Measurements from ENCODE around the gene GPD2. TPM values are rescaled to one million over a fixed set of nuclear protein-coding genes. Genes with fewer than 3 reads are reported as not detected.

The GPD2 gene
- 17.2 TPM for total RNA-seq

DNA sequence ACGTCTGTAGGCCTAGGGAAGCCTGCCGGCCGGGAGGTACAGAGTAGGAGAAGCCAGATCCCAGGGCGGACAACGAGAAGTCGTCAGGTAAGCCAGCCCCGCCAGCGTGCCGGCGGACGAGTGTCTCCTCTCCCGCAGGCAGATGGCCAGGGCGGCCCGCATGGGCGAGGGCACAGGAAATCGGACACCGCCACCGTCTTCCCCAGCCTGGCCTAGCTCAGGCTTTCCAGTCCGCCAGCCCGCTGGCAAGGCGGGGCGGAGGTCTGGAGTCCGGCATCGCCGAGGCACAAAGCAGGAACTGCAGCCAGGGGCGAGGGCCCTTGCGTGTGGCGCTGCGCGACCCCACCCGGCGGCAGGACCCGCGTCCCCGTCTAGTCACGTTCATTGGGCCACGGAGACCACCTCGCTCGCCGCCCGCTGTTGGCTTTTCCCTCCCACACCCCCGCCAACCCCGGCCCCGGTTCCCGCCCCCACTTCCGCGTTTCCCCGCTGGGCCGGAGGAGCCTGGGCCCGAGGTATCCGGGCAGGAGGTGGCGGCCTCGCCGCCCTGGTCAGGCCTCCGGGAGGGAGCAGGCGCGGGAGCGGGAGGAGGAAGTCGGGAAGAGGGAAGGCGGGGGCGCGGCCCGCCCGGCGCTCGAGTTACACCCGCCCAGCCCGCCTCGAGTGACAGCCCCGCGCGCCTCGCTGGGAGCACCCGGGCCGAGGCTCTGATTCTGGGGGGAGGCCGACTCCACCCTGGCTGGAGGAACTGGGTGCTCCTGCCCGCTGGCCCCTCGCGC lies at the start of gene GPD2:
Gene GPD2, plus strand, starts transcription at position 662 of the 779 bp plus-strand sequence. CDS start 39,727 bp downstream, outside the sequence.
- Histone ChIP-seq H3K27me3 (ENCODE audit: control insufficient read depth in 3 of 3, insufficient read depth in 3 of 3, low read length in 3 of 3) (no peaks in the 10 kb centered on the region), H3K4me3 (ENCODE audit: low read length in 3 of 3) (peak within 1 kb of the TSS; percentile 85 to 91 (median 90)), H3K9me3 (ENCODE audit: control insufficient read depth in 3 of 3, low read length in 3 of 3) (no peaks in the 10 kb centered on the region), H3K4me1 (ENCODE audit: control insufficient read depth in 3 of 3, insufficient read depth in 3 of 3, low read length in 3 of 3) (peaks cover 25 to 32% (median 29%) of the 10 kb centered on the region in 3 donors), H3K36me3 (ENCODE audit: control insufficient read depth in 3 of 3, insufficient read depth in 3 of 3, low read length in 3 of 3) (no peaks in the 10 kb centered on the region), H3K9ac (ENCODE audit: low read depth in 1 of 3, low read length in 3 of 3) (peak within 1 kb of the TSS; percentile 92 to 94 (median 94)), H3K27ac (ENCODE audit: low read depth, low read length) (peak within 1 kb of the TSS; percentile 96)

DNA sequence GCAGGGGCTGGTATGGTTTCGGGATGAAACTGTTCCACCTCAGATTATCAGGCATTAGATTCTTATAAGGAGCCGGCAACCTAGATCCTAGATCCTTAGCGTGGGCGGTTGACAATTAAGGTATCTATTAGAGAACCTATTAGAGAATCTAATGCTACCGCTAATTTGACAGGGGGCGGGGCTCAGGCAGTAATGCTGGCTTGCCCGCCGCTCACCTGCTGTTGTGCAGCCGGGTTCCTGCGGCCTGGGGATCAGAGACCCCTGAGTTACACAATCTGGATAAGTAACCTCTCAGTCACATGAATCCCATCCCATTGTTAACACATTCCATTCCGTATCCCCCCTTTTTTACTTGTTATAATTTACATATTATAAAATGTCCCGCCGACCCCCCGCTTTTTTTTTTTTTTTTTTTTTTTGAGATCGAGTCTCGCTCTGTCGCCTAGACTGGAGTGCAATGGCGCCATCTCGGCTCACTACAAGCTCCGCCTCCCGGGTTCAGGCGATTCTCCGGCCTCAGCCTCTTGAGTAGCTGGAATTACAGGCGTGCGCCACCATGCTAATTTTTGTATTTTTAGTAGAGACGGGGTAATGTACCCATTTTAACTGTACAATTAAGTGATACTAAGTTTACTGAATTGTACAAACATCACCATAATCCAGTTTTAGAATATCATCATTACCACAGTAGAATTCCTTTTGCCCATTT lies 42.0 kb upstream of the GPD2 start:
- Histone ChIP-seq H3K4me3 (ENCODE audit: low read length in 3 of 3) (no peak overlapping the region), H3K9ac (ENCODE audit: low read depth in 1 of 3, low read length in 3 of 3) (no peak overlapping the region), H3K9me3 (ENCODE audit: control insufficient read depth in 3 of 3, low read length in 3 of 3) (no peaks in the 10 kb centered on the region), H3K27me3 (ENCODE audit: control insufficient read depth in 3 of 3, insufficient read depth in 3 of 3, low read length in 3 of 3) (no peaks in the 10 kb centered on the region), H3K36me3 (ENCODE audit: control insufficient read depth in 3 of 3, insufficient read depth in 3 of 3, low read length in 3 of 3) (no peaks in the 10 kb centered on the region), H3K4me1 (ENCODE audit: control insufficient read depth in 3 of 3, insufficient read depth in 3 of 3, low read length in 3 of 3) (no peaks in the 10 kb centered on the region), H3K27ac (ENCODE audit: low read depth, low read length) (no peak overlapping the region)

DNA sequence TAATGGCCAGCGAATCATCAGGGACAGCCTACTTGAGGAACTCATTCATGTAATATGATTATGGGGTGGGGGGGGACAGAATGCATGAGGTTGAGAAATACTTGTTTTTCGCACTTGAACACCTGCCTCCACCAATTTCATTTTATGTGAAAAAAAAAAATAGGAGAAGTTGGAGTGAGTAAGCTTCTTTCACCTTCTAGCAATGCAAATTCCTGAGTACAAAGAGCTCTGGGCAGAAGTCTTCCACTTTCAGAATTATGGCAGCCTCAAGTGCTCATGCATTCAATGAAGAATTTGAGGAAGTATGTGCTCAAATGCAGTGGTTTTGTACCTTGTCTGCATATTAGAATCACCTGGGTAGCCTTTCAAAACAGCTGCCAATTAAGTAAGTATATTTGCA lies 40.1 kb upstream of the GPD2 start:
- Histone ChIP-seq H3K4me1 (ENCODE audit: control insufficient read depth in 3 of 3, insufficient read depth in 3 of 3, low read length in 3 of 3) (peaks cover 4 to 10% (median 7%) of the 10 kb centered on the region in 3 donors), H3K27ac (ENCODE audit: low read depth, low read length) (no peak overlapping the region), H3K4me3 (ENCODE audit: low read length in 3 of 3) (no peak overlapping the region), H3K9ac (ENCODE audit: low read depth in 1 of 3, low read length in 3 of 3) (no peak overlapping the region), H3K36me3 (ENCODE audit: control insufficient read depth in 3 of 3, insufficient read depth in 3 of 3, low read length in 3 of 3) (no peaks in the 10 kb centered on the region), H3K27me3 (ENCODE audit: control insufficient read depth in 3 of 3, insufficient read depth in 3 of 3, low read length in 3 of 3) (no peaks in the 10 kb centered on the region), H3K9me3 (ENCODE audit: control insufficient read depth in 3 of 3, low read length in 3 of 3) (no peaks in the 10 kb centered on the region)

DNA sequence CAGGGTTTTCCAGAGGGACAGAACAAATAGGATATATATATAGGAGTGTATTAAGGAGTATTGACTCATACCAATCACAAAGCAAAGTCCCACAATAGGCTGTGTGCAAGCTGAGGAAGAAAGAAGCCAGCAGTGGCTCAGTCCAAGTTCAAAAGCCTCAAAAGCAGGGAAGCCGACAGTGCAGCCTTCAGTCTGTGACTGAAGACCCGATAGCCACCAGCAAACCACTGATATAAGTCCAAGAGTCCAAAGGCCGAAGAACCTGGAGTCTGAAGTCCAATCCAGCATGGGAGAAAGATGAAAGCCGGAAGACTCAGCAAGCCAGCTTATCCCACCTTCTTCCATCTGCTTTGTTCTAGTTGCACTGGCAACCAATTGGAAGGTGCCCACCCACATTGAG lies 39.0 kb upstream of the GPD2 start:
- Histone ChIP-seq H3K36me3 (ENCODE audit: control insufficient read depth in 3 of 3, insufficient read depth in 3 of 3, low read length in 3 of 3) (no peaks in the 10 kb centered on the region), H3K9ac (ENCODE audit: low read depth in 1 of 3, low read length in 3 of 3) (no peak overlapping the region), H3K9me3 (ENCODE audit: control insufficient read depth in 3 of 3, low read length in 3 of 3) (no peaks in the 10 kb centered on the region), H3K27ac (ENCODE audit: low read depth, low read length) (no peak overlapping the region), H3K27me3 (ENCODE audit: control insufficient read depth in 3 of 3, insufficient read depth in 3 of 3, low read length in 3 of 3) (no peaks in the 10 kb centered on the region), H3K4me1 (ENCODE audit: control insufficient read depth in 3 of 3, insufficient read depth in 3 of 3, low read length in 3 of 3) (peaks cover 4 to 10% (median 7%) of the 10 kb centered on the region in 3 donors), H3K4me3 (ENCODE audit: low read length in 3 of 3) (no peak overlapping the region)

DNA sequence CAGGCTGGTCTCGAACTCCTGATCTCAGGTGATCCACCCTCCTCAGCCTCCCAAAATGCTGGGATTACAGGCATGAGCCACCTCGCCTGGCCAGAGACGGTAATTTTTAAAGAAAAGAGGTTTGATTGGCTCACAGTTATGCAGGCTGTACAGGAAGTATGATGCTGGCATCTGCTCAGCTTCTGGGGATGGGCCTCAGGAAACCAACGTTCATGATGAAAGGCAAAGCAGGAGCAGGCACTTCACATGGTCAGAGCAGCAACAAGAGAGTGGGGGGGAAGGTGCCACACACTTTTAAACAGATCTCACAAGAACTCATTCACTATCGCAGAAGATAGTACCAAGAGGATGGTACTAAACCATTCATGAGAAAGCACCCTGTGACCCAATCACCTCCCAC lies 38.0 kb upstream of the GPD2 start:
- Histone ChIP-seq H3K27ac (ENCODE audit: low read depth, low read length) (no peak overlapping the region), H3K9ac (ENCODE audit: low read depth in 1 of 3, low read length in 3 of 3) (no peak overlapping the region), H3K36me3 (ENCODE audit: control insufficient read depth in 3 of 3, insufficient read depth in 3 of 3, low read length in 3 of 3) (no peaks in the 10 kb centered on the region), H3K4me1 (ENCODE audit: control insufficient read depth in 3 of 3, insufficient read depth in 3 of 3, low read length in 3 of 3) (peaks cover 4 to 10% (median 7%) of the 10 kb centered on the region in 3 donors), H3K27me3 (ENCODE audit: control insufficient read depth in 3 of 3, insufficient read depth in 3 of 3, low read length in 3 of 3) (no peaks in the 10 kb centered on the region), H3K4me3 (ENCODE audit: low read length in 3 of 3) (no peak overlapping the region), H3K9me3 (ENCODE audit: control insufficient read depth in 3 of 3, low read length in 3 of 3) (no peaks in the 10 kb centered on the region)

DNA sequence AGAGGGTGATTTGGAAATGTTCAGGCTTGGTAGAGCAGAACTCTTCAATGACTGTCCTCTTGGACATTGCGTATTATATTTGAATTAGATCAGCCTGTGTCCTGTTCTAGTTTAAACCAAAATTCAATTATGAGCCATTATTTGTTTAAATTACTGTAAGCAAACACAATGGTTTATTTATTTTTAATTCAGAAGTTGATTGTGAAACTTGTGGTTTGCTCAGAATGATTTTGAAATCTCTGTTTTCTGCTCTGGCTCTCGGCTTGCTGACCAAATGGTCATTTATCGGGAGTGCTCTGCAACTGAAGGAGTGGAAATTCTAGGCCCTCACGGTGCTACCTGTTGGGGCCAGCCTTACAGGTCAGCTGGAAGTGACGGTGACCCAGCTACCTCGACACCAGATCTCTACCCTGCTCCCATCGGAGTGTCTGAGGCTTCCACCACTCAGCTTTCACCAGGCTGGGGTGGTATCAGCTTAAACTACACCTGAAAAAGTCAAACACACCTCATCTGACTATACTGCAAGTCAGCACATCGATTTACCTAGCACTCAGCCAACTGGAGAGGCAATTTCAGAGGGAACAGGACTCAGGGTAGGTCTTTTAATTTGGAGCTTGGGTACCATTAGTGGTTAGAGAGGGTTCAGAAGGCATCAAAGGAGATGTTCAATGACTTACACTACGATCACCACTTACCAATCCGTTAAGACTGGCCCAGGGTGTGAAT lies 36.8 kb upstream of the GPD2 start:
- Histone ChIP-seq H3K36me3 (ENCODE audit: control insufficient read depth in 3 of 3, insufficient read depth in 3 of 3, low read length in 3 of 3) (no peaks in the 10 kb centered on the region), H3K27ac (ENCODE audit: low read depth, low read length) (peak overlapping the region; percentile 93), H3K4me1 (ENCODE audit: control insufficient read depth in 3 of 3, insufficient read depth in 3 of 3, low read length in 3 of 3) (peaks cover 4 to 10% (median 7%) of the 10 kb centered on the region in 3 donors), H3K9ac (ENCODE audit: low read depth in 1 of 3, low read length in 3 of 3) (peak overlapping the region; percentile 87 to 90 (median 89)), H3K4me3 (ENCODE audit: low read length in 3 of 3) (peak overlapping the region; percentile 83 to 96 (median 87)), H3K27me3 (ENCODE audit: control insufficient read depth in 3 of 3, insufficient read depth in 3 of 3, low read length in 3 of 3) (no peaks in the 10 kb centered on the region), H3K9me3 (ENCODE audit: control insufficient read depth in 3 of 3, low read length in 3 of 3) (no peaks in the 10 kb centered on the region)

DNA sequence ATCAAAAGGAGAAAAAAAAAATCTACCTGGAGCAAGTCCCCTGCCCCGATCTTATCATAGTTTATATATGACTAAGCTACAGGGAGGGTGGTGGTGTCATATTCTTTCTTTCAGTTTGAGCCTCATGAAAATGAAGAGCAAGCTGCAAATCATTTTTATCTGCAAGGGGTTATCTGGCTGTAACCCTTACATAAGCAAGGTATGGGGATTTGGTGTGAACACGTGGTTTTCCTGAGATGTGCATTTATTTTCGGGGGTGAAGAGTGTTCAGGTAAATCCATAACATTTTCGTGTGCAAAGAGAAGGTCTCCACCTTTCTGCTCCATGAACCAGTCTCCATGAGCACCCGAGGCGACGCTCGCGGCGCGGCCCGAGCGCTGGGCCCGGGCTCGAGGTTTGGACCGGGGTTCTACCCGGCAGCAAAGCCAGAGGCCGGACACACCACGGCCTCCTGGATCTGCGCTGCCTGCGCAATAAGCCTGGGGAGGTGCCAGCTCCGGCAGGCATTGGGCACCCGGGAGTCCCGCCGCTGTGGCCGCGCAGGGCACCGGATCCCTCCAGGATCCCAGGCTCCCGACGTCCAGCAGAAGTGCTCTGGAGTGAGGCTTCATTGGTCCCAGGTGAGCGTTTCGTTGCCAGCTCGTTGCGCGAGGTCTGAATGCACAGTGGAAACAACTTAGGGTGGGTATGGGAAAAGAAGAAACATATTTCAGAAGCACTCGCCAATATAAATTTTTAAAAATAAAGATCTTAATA lies 36.1 kb upstream of the GPD2 start:
- Histone ChIP-seq H3K27ac (ENCODE audit: low read depth, low read length) (peak overlapping the region; percentile 93), H3K9ac (ENCODE audit: low read depth in 1 of 3, low read length in 3 of 3) (peak overlapping the region; percentile 87 to 90 (median 89)), H3K27me3 (ENCODE audit: control insufficient read depth in 3 of 3, insufficient read depth in 3 of 3, low read length in 3 of 3) (no peaks in the 10 kb centered on the region), H3K36me3 (ENCODE audit: control insufficient read depth in 3 of 3, insufficient read depth in 3 of 3, low read length in 3 of 3) (no peaks in the 10 kb centered on the region), H3K9me3 (ENCODE audit: control insufficient read depth in 3 of 3, low read length in 3 of 3) (no peaks in the 10 kb centered on the region), H3K4me1 (ENCODE audit: control insufficient read depth in 3 of 3, insufficient read depth in 3 of 3, low read length in 3 of 3) (peaks cover 4 to 10% (median 7%) of the 10 kb centered on the region in 3 donors), H3K4me3 (ENCODE audit: low read length in 3 of 3) (peak overlapping the region; percentile 83 to 96 (median 87))

DNA sequence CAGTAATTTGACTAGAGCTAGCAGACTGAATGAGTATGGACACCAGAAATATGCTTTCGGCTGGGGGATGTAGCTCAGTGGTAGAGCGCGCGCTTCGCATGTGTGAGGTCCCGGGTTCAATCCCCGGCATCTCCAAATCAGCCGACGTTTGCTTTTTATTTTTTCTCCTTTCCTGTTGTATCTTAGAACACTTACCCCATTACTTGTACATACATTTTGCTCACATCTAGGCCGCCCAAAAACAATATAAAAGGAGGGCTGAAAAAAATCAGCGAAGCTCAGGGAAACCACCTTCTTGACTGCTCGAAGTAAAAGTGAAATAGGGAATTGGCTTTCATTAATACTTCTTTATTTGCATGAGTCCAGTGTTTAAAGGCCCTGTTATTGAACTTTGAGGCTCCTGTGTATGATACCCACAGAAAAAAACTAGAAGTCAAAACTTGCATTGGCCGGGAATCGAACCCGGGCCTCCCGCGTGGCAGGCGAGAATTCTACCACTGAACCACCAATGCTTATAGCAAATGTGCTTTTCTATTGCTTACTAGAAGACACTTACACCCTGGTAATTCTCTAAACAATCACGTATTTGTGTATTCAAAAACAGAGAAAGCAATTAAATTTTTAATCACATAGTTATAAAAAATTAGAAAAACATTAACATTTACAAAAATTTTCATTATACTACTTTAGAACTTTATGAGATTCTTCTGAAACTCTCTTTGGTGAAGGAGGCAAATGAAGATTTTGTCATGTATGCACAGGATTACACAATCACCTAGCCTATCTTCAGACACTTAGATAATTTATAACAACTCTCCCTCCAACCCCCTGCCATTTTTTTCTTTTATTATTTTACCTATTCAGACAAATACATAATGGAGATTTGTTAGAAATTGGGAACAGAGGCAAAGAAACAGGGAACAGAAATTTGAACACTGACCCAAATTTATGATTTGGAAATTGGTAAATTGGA lies 35.2 kb upstream of the GPD2 start:
- Histone ChIP-seq H3K9me3 (ENCODE audit: control insufficient read depth in 3 of 3, low read length in 3 of 3) (no peaks in the 10 kb centered on the region), H3K4me3 (ENCODE audit: low read length in 3 of 3) (peak overlapping the region; percentile 83 to 96 (median 87)), H3K27ac (ENCODE audit: low read depth, low read length) (peak overlapping the region; percentile 93), H3K27me3 (ENCODE audit: control insufficient read depth in 3 of 3, insufficient read depth in 3 of 3, low read length in 3 of 3) (no peaks in the 10 kb centered on the region), H3K4me1 (ENCODE audit: control insufficient read depth in 3 of 3, insufficient read depth in 3 of 3, low read length in 3 of 3) (peaks cover 4 to 17% (median 10%) of the 10 kb centered on the region in 3 donors), H3K9ac (ENCODE audit: low read depth in 1 of 3, low read length in 3 of 3) (peak overlapping the region; percentile 87 to 90 (median 89)), H3K36me3 (ENCODE audit: control insufficient read depth in 3 of 3, insufficient read depth in 3 of 3, low read length in 3 of 3) (no peaks in the 10 kb centered on the region)

Data from skeletal muscle tissue (tissue), 4 donors.